Endothelial cell of umbilical vein (primary cell): ENCODE data around the gene DGKB. TPM values are rescaled to one million over a fixed set of nuclear protein-coding genes. Genes with fewer than 3 reads are reported as not detected.

Experiments used
- BruUV-seq: library from RNA; stranded (reverse); fragments of 400-500 nt; replicated peaks from 2 replicates; lab custom pipeline; 2021; lab: Mats Ljungman, UMichigan
- CTCF ChIA-PET: fragments of 300-600, 350-600 bp; sonication (Branson Sonifier 250); formaldehyde crosslinking; loops from one replicate; lab custom pipeline; 2021; ENCODE audit warnings: antibody characterized with exemption, inconsistent platforms; lab: Charles Lee
- POLR2A ChIA-PET: fragments of 300-600, 350-600 bp; sonication (Branson Sonifier 250); formaldehyde crosslinking; loops from one replicate; lab custom pipeline; 2021; ENCODE audit warnings: antibody characterized with exemption, inconsistent platforms; lab: Charles Lee
- DNase-seq: peaks from one replicate; pipeline ENCODE4 v3.0.0-alpha.2; 2011; ENCODE audit warnings: low read depth, low spot score
- FAIRE-seq: peaks from 2 replicates; lab custom pipeline; 2011; peaks lifted over from hg19 to GRCh38; lab: Jason Lieb, UNC
- H2AFZ ChIP-seq: 2 replicates; pipeline ENCODE4 v1.6.0; 2012; ENCODE audit warnings: low read depth, low read length, control low read depth, inconsistent platforms
- H3K27ac ChIP-seq: 2 replicates; pipeline ENCODE4 v1.5.1; 2011; ENCODE audit warnings: low read depth, mild to moderate bottlenecking, control low read depth, low read length, moderate library complexity; ENCODE audit not compliant: insufficient read depth
- H3K27me3 ChIP-seq, 2 experiments: 2 replicates each; pipeline versions ENCODE4 v1.6.0 to v1.6.1; 2011; ENCODE audit warnings: low read length in 2 of 2, mixed read lengths in 1 of 2; ENCODE audit not compliant: control insufficient read depth in 2 of 2, insufficient read depth in 2 of 2
- H3K36me3 ChIP-seq, 2 experiments: 2 replicates in 1 of 2; 3 replicates in 1 of 2; pipeline ENCODE4 v1.5.1; 2011; ENCODE audit warnings: low read length in 2 of 2, mild to moderate bottlenecking in 1 of 2, moderate library complexity in 1 of 2; ENCODE audit not compliant: control insufficient read depth in 2 of 2, insufficient read depth in 2 of 2; ENCODE audit errors: extremely low read depth in 1 of 2
- H3K4me1 ChIP-seq: 3 replicates; pipeline ENCODE4 v1.5.1; 2011; ENCODE audit warnings: mild to moderate bottlenecking, low read length; ENCODE audit not compliant: control insufficient read depth, insufficient read depth; ENCODE audit errors: extremely low read depth
- H3K4me2 ChIP-seq: 2 replicates; pipeline ENCODE4 v1.6.1; 2011; ENCODE audit warnings: low read length, control low read depth, mixed read lengths; ENCODE audit not compliant: insufficient read depth
- H3K4me3 ChIP-seq, 3 experiments: fragments of 200-600 bp in 1 of 3; sonication (generic), shearing (Covaris generic) in 1 of 3; replicated peaks in 1 of 3; 2 replicates each; pipeline ENCODE4 v1.5.1; 2011 to 2016; ENCODE audit warnings: control low read depth in 3 of 3, low read length in 3 of 3, mild to moderate bottlenecking in 2 of 3, inconsistent platforms in 1 of 3, low read depth in 1 of 3, moderate library complexity in 1 of 3; ENCODE audit not compliant: insufficient read depth in 1 of 3
- H3K79me2 ChIP-seq: 2 replicates; pipeline ENCODE4 v1.6.0; 2012; ENCODE audit warnings: low read length, inconsistent platforms; ENCODE audit not compliant: control insufficient read depth, insufficient read depth
- H3K9ac ChIP-seq: replicated peaks from 2 replicates; pipeline ENCODE3; 2011; ENCODE audit warnings: low read length, control low read depth; ENCODE audit not compliant: insufficient read depth; ENCODE audit errors: extremely low read depth
- H3K9me1 ChIP-seq: replicated peaks from 3 replicates; pipeline ENCODE4 v1.6.0; 2011; ENCODE audit warnings: mild to moderate bottlenecking, low read length; ENCODE audit not compliant: control insufficient read depth, insufficient read depth; ENCODE audit errors: extremely low read depth
- H3K9me3 ChIP-seq: replicated peaks from 2 replicates; pipeline ENCODE4 v1.5.1; 2012; ENCODE audit warnings: low read length, inconsistent platforms; ENCODE audit not compliant: control insufficient read depth, insufficient read depth
- H4K20me1 ChIP-seq: replicated peaks from 2 replicates; pipeline ENCODE3; 2011; ENCODE audit warnings: mild to moderate bottlenecking, low read length; ENCODE audit not compliant: control insufficient read depth, insufficient read depth; ENCODE audit errors: extremely low read depth
- EZH2 ChIP-seq: IDR thresholded peaks from 2 replicates; pipeline ENCODE4 v1.6.1; 2012; ENCODE audit warnings: borderline replicate concordance, low read depth, mild to moderate bottlenecking, moderate library complexity, low read length, inconsistent platforms; ENCODE audit not compliant: severe bottlenecking
- FOS ChIP-seq: IDR thresholded peaks from 2 replicates; pipeline ENCODE4 v1.6.1; 2011; ENCODE audit warnings: mild to moderate bottlenecking, low read length, moderate library complexity, borderline replicate concordance; ENCODE audit not compliant: insufficient read depth
- GATA2 ChIP-seq: IDR thresholded peaks from 2 replicates; pipeline ENCODE4 v1.7.0; 2011; ENCODE audit warnings: low read depth, mild to moderate bottlenecking, moderate library complexity, mixed read lengths, low read length; ENCODE audit not compliant: insufficient read length, insufficient read depth
- JUN ChIP-seq: IDR thresholded peaks from 2 replicates; pipeline ENCODE4 v1.6.1; 2011; ENCODE audit warnings: borderline replicate concordance, low read depth; ENCODE audit not compliant: insufficient read length, insufficient read depth
- MYC ChIP-seq: IDR thresholded peaks from one replicate; pipeline ENCODE4 v1.6.1; 2011; ENCODE audit warnings: mild to moderate bottlenecking, low read depth, low read length
- POLR2A ChIP-seq: IDR thresholded peaks from 2 replicates; pipeline ENCODE4 v1.6.1; 2012; ENCODE audit warnings: low read depth, mild to moderate bottlenecking, control low read depth, low read length
- POLR2AphosphoS5 ChIP-seq: IDR thresholded peaks from 2 replicates; pipeline ENCODE4 v1.6.1; 2012; ENCODE audit warnings: low read depth, mild to moderate bottlenecking, control low read depth, low read length, moderate library complexity; ENCODE audit not compliant: insufficient read depth
- dilution Hi-C: fragments of 300-500 bp; cut with MboI; formaldehyde crosslinking; loops from one replicate; pipeline ENCODE4 v1.15.0; 2019; ENCODE audit warnings: low sequenced_read_pairs; ENCODE audit not compliant: extremely low pct_ligation_motif_present
- intact Hi-C: fragments of 100-400 bp; cut with micrococcal nuclease; formaldehyde crosslinking; loops from one replicate; pipeline ENCODE4 v1.10.0; 2022
- polyA plus RNA-seq, 4 experiments: library from polyadenylated mRNA; depleted of rRNA in 3 of 4; stranded (reverse) in 3 of 4; unstranded in 1 of 4; fragments of >200 nt; gene quantifications; 2 replicates each; pipeline versions ENCODE4 v1.2.1 to v1.2.3, GENCODE V29; 2011 to 2012; ENCODE audit warnings: missing spikeins in 1 of 4
- total RNA-seq: library from RNA; stranded (reverse); gene quantifications from 2 replicates; pipeline ENCODE4 v1.2.3, GENCODE V29; 2021
- TF ChIP-seq, protein P1 (sequence below), 2 donors: IDR thresholded peaks; 1 replicate in 1 of 2; 2 replicates in 1 of 2; pipeline ENCODE4 v1.5.1; 2011; ENCODE audit warnings: low read length in 2 of 2, mild to moderate bottlenecking in 2 of 2, moderate library complexity in 2 of 2, control low read depth in 1 of 2, inconsistent platforms in 1 of 2, low read depth in 1 of 2; ENCODE audit not compliant: insufficient read depth in 1 of 2; ENCODE audit errors: extremely low read depth in 1 of 2
- TF ChIP-seq, protein P2 (sequence below): IDR thresholded peaks from 2 replicates; pipeline ENCODE4 v1.6.1; 2011; ENCODE audit not compliant: insufficient read depth, insufficient read length

Gene DGKB
- total and polyA plus RNA-seq, 2 donors (not counting 3 experiments of a cell fraction or from before 2014, with no cell fraction given) = not detected

DNA sequence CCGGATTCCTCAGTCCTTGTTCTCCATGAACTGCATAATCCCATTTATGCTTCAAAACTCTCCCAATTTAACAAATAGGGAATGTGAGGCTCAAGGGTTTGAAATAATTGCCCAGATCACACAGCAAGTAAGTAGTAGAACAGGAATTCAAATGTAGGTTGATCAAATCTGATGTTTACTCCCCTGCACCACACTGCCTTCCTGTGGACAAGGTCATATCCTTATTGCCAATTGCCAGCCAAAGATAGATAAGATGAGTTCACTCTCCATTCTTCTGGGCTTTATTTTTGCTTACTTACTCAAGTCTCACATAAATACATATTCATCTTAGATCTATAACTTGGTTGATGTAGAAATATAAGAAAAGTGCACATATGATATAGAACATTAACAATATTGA is 477.9 kb downstream of the DGKB start:
- H3K27ac ChIP-seq = no peak overlapping the region
- no peak for DNase-seq
- H4K20me1 ChIP-seq = no peaks in the 10 kb centered on the region
- TF ChIP-seq GATA2 (no peak), JUN (no peak), FOS (no peak), POLR2A (no peak), MYC (no peak), POLR2AphosphoS5 (no peak), EZH2 (no peak)
- TF ChIP-seq, protein P1, sequence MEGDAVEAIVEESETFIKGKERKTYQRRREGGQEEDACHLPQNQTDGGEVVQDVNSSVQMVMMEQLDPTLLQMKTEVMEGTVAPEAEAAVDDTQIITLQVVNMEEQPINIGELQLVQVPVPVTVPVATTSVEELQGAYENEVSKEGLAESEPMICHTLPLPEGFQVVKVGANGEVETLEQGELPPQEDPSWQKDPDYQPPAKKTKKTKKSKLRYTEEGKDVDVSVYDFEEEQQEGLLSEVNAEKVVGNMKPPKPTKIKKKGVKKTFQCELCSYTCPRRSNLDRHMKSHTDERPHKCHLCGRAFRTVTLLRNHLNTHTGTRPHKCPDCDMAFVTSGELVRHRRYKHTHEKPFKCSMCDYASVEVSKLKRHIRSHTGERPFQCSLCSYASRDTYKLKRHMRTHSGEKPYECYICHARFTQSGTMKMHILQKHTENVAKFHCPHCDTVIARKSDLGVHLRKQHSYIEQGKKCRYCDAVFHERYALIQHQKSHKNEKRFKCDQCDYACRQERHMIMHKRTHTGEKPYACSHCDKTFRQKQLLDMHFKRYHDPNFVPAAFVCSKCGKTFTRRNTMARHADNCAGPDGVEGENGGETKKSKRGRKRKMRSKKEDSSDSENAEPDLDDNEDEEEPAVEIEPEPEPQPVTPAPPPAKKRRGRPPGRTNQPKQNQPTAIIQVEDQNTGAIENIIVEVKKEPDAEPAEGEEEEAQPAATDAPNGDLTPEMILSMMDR (IDR thresholded peaks at IDR 0.05; ENCODE audit: extremely low read depth in 1 of 2, insufficient read depth in 1 of 2, low read depth in 1 of 2, low read length in 2 of 2) = no peak
- TF ChIP-seq, protein P2, sequence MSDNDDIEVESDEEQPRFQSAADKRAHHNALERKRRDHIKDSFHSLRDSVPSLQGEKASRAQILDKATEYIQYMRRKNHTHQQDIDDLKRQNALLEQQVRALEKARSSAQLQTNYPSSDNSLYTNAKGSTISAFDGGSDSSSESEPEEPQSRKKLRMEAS = no peak
- FAIRE-seq = no peak
- H3K27me3 ChIP-seq = no peaks in the 10 kb centered on the region
- H3K9ac ChIP-seq = no peak overlapping the region
- POLR2A ChIA-PET = no interaction called here
- BruUV-seq = no TSS peak
- dilution Hi-C loops = no loop called here
- no peak overlapping the region for H3K4me3 ChIP-seq
- H3K79me2 ChIP-seq = no peaks in the 10 kb centered on the region
- CTCF ChIA-PET = no interaction called here
- no peaks in the 10 kb centered on the region for H3K4me1 ChIP-seq
- H3K36me3 ChIP-seq = no peaks in the 10 kb centered on the region
- H2AFZ ChIP-seq = no peak overlapping the region
- no peaks in the 10 kb centered on the region for H3K9me3 ChIP-seq
- intact Hi-C loops = no loop called here
- H3K4me2 ChIP-seq = no peak overlapping the region
- H3K9me1 ChIP-seq = no peaks in the 10 kb centered on the region
